GM15510 (cell line): ENCODE data around the gene SNX25.

Experiments used
- POLR2A ChIP-seq: IDR thresholded peaks from 3 replicates; pipeline ENCODE4 v1.6.1; 2011; ENCODE audit warnings: borderline replicate concordance; ENCODE audit not compliant: insufficient read length; ENCODE audit errors: extremely low read depth

Gene SNX25

DNA sequence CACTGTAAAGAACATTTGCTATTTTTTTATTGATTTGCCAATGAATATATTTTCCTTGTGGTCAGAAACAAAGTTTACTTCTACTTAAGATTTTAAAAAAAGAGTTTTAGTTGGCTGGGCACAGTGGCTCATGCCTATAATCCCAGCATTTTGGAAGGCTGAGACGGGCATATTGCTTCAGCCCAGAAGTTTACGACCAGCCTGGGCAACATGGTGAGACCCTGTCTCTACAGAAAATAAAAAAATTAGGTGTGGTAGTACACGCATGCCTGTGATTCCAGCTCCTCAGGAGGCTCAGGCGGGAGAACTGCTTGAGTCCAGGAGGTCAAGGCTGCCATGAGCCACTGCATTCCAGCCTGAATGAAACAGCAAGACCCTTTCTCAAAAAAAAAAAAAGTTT is 149.6 kb downstream of the SNX25 start:
- TF ChIP-seq POLR2A = no peak

DNA sequence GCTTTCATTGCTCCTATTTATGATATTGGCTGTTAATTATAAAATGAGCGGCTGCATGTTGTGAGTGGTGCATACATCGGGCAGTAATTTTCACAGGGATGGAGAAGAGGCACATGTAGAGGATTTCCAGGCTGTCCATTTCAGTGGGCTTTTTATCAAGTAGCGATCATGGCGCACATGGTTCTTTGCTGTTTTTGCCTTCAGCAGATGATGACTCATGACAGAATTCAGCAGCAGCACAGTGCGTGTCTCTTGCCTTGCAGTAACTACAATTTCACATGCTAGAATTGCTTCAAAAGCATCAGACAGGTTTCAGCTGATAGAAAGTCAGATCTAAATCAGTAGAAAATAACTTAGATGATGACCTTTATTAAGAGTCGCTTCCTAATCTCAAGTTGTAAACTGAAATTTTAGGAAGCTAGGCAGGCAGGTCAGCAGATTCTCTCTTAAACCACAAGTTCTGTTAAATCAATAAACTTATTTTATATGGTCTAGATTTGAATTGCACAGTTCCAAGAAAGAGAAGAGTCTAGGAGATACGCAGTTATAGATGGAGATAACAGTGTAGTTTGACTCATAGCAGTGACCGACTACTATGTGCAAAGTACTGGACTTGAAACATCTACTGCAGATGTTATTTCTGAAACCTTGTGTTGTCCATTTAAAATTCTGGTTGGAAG is 150.5 kb downstream of the SNX25 start:
- no peak for TF ChIP-seq POLR2A

DNA sequence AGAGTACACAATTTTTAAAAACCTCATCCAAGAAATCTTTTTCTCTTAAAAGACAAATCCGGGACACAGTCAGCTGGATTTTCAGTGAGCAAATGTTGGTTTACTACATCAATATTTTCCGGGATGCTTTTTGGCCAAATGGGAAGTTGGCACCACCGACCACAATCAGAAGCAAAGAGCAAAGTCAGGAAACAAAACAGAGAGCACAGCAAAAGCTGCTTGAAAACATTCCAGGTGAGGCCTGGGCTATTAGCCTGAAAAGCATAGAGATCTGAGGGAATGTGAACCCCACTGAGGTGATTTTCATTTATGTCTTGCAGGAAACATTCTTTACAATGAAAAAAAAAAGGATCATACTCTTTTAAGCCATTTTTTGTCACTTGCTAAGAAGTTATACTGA is 152.5 kb downstream of the SNX25 start:
- TF ChIP-seq POLR2A = no peak

DNA sequence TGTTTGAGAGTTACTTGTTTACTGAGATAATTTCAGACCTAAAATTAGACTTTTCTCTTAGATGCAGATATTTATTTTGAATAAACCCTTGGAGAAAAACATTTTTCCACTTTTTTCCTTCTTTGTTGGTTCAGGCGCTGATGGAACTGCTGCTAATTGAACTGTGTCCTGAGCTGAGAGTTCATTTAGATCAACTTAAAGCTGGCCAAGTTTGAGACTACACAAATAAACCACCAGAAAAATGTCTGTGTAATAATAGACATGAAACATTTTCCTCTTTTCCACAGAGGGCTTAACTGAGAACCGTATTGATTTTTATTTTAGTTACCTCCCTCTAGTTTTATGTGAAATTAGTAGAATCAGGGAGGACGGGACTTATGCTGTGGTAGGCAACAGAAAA is 153.9 kb downstream of the SNX25 start:
- TF ChIP-seq POLR2A = no peak

DNA sequence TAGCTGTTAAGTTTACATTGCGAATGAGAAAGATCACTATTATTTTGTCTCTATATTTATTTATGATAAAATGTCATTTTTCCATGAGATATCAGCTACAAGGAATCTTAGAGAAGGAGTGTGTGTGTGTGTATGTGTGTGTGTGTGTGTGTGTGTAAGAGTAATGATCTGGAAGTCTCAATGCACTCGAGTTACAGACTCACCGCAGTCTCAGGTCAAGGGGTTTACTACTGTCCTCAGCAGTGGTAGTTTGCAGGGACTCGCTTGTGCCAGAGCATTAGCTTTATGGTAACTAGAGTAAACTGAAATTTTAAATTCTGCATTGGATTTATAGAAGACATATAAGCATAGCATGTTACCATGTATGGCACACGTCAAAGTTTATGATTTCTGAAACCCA is 155.5 kb downstream of the SNX25 start:
- no peak for TF ChIP-seq POLR2A

DNA sequence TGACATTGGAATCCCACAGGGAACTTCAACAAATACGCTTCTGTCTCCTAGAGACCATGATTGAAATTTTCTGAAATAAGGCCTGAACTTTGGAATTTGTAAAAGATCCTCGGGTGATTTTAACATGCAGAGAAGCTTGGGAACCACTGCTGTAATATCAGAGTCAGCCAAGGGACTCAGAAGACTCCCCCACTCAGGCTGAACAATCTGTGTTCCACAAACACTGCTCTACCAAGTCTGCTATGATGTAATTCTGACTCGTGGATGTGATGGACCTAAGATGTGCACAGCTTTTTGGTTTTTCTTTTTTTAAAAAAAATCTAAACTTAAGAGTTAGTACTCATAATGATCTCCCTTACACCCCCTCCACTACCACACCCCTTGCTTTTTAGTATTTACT is 160.3 kb downstream of the SNX25 start:
- TF ChIP-seq POLR2A = no peak

DNA sequence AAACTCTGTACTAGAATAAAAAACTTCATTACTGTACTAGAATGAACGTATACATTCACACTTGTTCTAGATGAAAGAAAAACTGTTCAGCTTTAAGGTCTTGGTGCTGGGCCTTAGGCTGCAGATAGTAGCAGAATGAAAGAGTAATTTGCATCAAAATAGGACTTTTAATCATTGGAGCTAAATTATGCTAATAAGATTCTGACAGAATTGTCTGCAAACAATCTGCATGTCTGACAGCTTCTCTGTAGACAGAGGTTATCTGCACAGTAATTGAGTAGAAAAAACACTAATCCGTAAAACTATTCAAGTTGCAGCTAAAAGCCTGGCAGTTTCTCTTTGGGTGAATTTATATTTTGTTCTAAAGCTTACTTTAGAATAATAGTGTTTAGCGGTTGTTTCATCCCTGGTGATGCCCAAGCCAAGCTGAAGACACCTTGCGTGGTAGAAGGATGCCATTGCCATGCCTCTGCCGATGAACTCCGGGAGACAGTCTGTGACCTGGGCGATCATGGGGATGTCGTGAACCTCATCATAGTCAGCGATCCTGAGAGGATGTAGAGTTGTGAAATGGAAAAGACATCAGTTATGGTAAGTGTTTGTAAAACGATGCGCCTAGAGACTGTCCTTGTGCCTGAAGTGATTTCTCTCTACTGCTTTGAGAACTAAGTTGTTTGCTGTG is 161.0 kb downstream of the SNX25 start:
- no peak for TF ChIP-seq POLR2A

DNA sequence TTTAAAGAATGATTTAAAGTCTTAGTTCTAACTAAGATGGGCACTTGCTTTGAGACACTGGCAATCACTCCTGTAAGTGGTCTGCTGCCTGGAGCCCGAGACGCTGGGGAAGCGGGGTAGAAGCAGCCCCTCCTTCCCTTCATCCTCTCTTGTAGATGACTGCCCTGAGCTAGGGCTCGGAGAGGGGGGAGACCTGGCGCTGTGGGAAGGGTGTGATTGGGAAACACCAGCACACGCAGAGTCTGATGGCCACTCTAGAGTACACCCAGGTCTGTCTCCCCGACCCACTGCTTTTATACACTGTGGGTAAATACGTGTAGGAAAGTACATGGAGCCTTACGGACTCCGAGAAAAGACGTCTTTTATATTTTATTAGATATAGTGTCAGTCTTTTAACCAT is 162.3 kb downstream of the SNX25 start:
- no peak for TF ChIP-seq POLR2A

DNA sequence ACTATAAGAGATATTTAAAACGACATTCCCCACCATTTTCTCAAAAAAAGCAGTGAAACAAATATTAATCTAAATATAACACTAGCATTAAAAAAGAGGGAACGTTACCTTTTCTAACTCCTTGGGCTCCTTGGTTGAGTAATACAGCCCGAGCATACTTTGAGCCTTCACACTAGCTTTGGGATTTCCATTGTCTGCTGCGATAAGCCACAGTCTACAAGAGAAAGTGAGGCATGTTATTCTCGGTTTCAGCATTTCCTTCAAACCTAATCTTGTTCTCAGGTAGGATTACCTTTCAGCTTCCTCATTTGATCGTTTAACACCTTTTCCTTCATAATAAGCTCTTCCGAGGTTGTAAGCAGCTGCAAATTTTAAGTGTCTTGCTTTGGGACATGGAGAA is 164.6 kb downstream of the SNX25 start:
- no peak for TF ChIP-seq POLR2A

DNA sequence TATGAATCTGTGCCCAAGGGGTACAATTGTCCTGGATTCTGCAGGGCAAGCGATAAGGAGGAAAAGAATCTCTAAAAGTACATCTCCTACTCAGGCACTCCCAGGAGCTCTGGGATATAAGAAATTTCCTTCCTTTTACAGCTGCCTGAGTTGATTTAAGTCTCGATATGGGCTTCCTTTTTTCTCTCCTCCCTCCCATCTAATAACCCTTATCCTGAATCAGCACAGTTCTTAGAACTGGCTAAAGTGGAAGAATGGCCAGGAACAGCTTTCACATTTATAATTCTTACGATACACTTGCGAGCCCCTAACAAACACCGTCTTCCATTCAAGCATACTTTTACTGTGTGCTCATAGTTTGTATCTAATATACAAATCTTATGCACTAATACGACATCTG is 165.2 kb downstream of the SNX25 start:
- TF ChIP-seq POLR2A = no peak

DNA sequence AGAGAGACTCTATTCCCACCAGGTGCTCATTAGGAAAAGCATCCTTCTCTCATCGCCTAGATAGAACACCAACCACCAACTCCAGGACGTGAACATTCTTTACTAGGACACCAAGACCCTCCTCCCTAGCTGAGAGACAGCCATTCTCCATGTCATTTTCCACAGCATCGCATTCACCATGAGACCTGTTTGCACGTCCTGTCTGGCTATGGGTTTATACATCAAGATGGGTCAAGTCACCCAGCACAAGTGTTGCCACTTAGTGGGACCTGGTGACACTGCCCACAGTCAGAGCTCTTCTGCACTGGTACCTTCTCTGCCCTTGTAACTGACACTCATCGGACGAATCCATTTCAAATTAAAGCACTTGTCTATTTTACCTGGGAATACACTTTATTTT is 168.9 kb downstream of the SNX25 start:
- no peak for TF ChIP-seq POLR2A

DNA sequence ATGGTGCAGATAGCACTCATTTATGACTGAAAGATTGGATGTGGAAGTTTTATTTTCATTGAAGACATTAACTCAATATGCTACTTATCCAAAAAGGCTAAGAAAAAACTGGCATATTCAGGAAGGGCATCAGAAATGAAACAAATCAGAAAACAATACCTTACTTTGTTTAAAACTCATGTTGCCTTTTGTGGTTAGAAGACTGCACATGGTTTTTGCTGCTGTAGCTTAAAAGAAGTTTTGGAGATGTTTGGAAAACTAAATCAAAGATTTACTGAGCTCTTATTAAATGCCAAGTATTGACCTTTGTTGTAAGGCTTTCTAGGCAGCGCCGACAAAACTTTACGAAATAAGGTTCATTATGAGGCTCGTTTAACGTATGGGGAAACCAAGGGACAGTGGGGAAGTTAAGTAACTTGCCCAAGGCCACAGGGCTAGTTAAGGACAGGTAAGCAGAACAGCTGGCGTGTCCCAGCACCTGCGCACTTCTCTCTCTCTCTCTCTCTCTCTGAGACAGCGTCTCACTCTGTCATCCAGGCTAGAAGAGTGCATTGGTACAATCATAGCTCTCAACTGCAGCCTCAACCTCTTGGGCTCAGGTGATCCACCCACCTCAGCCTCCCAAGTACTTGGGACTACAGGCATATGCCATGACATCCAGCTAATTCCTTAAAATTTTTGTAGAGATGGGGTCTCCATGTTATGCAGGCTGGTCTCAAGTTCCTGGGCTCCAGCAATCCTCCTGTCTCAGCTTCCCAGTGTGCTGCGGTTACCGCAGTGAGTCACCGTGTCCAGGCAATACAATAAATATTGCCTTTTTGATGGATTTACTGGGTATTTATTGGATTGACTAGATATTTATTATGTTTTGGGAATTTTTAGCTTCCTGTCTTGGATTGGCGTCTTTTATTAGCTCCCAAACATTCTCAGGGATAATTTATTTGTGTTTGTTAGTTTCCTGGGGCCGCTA is 170.2 kb downstream of the SNX25 start:
- no peak for TF ChIP-seq POLR2A

DNA sequence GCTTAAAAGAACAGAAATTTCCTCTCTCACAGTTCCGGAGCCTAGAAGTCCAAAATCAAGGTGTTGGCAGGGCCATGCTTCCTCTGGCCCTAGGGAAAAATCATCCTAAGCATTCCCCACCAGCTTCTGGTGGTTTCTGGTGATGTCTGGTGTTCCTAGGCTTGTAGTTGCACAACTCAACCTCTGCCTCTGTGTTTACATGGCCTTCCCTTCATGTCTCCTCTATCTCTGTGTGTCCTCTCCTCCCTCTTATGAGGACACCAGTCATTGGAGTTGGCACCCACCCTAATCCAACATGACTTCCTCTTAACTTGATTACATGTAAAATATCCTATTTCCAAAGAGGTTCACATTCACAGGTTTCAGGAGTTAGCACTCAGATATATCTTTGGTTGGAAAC is 170.9 kb downstream of the SNX25 start:
- TF ChIP-seq POLR2A = no peak

DNA sequence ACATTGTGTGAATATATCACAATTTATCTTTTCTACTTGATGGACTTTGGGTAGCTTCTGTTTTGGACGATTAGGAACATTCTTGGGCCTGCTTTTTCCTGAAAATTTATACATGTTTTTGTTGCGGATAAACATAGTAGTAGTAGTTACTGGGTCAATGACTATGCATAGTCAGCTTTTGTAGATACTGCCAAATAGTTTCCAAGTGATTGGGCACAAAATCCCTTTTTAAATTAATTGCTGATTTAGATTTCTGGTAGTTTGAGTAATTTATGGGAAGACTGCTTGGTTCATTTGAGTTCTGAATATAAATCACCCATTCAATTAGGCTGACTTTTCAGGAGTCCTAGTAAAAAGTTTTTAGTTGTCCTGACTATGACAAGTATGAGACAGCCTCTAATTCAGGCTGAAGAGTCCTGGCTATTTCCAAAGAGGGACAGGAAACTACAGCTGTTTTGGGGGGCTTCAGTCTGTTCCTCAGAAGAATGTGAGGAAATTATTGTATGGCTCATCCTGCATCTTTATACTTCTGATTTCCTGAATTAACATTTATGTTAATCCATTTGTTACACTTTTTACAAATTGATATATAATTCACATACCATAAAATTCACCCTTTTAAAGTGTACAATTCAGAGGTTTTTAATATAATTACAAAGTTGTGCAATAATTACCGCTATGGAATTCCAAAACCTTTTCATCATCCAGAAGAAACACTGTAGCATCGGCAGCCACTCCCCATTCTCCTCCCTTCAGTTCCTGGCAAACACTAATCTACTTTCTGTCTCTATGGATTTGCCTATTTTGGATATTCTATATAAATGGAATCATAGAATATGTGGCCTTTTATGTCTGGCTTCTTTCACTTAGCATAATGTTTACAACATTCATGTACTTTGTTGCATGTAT is 172.1 kb downstream of the SNX25 start:
- TF ChIP-seq POLR2A = no peak

DNA sequence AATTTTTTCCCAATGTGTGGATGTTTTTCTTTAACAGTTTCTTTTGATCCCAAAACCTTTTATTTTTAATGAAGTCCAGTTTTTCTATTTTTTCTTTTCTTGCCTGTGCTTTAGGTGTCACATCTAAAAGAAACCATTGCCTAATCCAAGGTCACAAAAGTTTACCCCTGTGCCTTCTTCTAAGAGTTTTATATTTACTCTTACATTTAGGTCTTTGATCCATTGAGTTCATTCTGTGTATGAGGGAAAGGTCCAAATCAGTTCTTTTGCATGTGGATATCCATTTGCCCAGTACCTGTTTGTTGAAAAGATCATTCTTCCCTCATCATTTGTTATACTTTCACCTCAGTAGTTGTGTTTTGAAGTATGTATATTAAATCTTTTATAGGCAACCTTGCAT is 173.4 kb downstream of the SNX25 start:
- TF ChIP-seq POLR2A = no peak

DNA sequence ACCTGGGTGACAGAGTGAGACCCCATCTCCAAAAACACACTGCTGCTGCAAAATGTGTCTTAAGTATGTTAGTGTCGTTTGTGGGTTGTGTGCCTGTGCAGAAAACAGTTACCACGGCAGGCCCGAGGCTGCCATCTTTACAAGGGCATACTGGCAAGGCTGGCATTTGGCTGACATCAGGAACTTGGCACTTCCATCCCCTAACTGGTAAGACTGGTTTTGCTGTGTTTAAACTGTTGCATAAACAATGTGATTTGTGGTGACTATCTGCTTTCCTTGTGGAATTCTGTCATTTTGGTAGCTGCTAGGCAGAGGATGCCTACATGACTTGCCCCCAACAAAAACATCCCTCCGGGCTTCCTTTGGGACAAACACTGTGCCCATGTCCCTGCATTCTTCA is 174.1 kb downstream of the SNX25 start:
- TF ChIP-seq POLR2A = no peak
